ENCODE data around the gene PCDHGA7. TPM values are rescaled to one million over a fixed set of nuclear protein-coding genes. Genes with fewer than 3 reads are reported as not detected.

The PCDHGA7 gene
- total RNA-seq (1.5 and 1.8 TPM in 2 replicates), polyA plus RNA-seq (0.68 and 0.84 TPM in 2 replicates), polyA minus RNA-seq (1.6 and 2.1 TPM in 2 replicates), Bru-seq, nascent RNA (percentile 34 among the genes with signal in this experiment), BruChase-seq, experiment 1, labeled RNA remaining after a 6-hour chase (percentile 60 among the genes with signal in this experiment), BruChase-seq, experiment 2, labeled RNA remaining after a 2-hour chase (percentile 55 among the genes with signal in this experiment)
- 0.36 and 0.38 TPM in 2 replicates for polyA plus RNA-seq (2011; cell fraction: cytosol; rRNA removed)
- 1.5 and 2.1 TPM in 2 replicates for polyA plus RNA-seq (2011; cell fraction: nucleus; rRNA removed)
- polyA plus RNA-seq (2012), result 0.55 and 0.90 TPM in 2 replicates
- polyA minus RNA-seq (2011; cell fraction: cytosol; rRNA and poly(A)+ RNA removed), result not detected
- 5.0 and 6.3 TPM in 2 replicates for polyA minus RNA-seq (2011; cell fraction: nucleus; rRNA and poly(A)+ RNA removed)
- long read RNA-seq, partial matches to known transcripts, result 0 of 1 reads
- long read RNA-seq, other reads (novel, unspliced or antisense), result 0 of 1 reads

DNA sequence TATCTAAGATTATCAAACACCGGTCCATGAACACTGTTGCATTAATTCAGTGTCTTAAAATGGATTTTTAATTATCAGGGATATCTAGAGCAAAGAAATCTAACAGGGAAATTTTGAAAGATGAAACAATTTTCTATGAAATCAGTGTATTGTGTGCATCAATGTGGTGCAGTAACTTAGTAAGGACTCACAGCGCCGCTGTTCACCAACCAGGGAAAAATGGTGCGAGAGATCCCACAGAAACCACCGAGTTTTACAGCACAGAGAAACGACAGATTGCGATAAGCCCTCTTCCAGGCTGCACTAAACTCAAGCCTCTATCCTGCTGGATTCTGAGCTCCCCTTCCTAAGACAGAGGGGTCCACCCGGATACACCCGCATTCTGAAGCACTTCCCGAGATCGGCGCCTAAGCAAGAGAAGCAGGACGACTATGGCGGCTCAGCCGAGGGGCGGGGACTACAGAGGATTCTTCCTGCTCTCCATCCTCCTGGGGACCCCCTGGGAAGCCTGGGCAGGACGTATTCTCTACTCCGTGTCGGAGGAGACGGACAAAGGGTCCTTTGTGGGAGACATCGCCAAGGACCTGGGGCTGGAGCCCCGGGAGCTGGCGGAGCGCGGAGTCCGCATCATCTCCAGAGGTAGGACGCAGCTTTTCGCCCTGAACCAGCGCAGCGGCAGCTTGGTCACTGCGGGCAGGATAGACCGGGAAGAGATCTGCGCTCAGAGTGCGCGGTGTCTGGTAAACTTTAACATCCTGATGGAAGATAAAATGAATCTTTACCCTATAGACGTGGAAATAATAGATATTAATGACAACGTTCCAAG, at the start of gene PCDHGA7:
TSS of gene PCDHGA7 (plus strand) at position 274 of the 826 bp plus-strand sequence. CDS start at position 432, 158 bp downstream.
- POLR2A ChIA-PET, result no interaction called here
- no peaks in the 10 kb centered on the region for H3K79me2 ChIP-seq (ENCODE audit: control insufficient read depth, insufficient read depth, low read length)

More for the DNA sequence above, at the start of gene PCDHGA7:
- Histone ChIP-seq H3K27me3 (ENCODE audit: control insufficient read depth in 2 of 2, insufficient read depth in 2 of 2, low read length in 2 of 2) (peaks cover 29 to 61% of the 10 kb centered on the region in 2 experiments), H3K4me2 (ENCODE audit: insufficient read depth, low read length) (peak within 1 kb of the TSS; percentile 22), H2AFZ (ENCODE audit: low read depth, low read length) (peak within 1 kb of the TSS; percentile 56), H3K4me1 (ENCODE audit: control insufficient read depth, extremely low read depth, insufficient read depth, low read length) (no peaks in the 10 kb centered on the region), H3K9me1 (replicated peaks; ENCODE audit: control insufficient read depth, extremely low read depth, insufficient read depth, low read length) (no peaks in the 10 kb centered on the region), H3K27ac (ENCODE audit: insufficient read depth, low read depth, low read length) (no peak within 1 kb of the TSS), H3K9ac (replicated peaks; ENCODE audit: extremely low read depth, insufficient read depth, low read length) (no peak within 1 kb of the TSS), H3K36me3 (ENCODE audit: control insufficient read depth in 2 of 2, extremely low read depth in 1 of 2, insufficient read depth in 2 of 2, low read length in 2 of 2) (no peaks in the 10 kb centered on the region), H4K20me1 (replicated peaks; ENCODE audit: control insufficient read depth, extremely low read depth, insufficient read depth, low read length) (no peaks in the 10 kb centered on the region), H3K9me3 (replicated peaks; ENCODE audit: control insufficient read depth, insufficient read depth, low read length) (no peaks in the 10 kb centered on the region), H3K4me3 (replicated peaks in 1 of 3; ENCODE audit: insufficient read depth in 1 of 3, low read depth in 1 of 3, low read length in 3 of 3) (peak within 1 kb of the TSS in 2 of 3 experiments; percentile 11 to 39)
- BruUV-seq (replicated peaks), result no TSS peak
- intact Hi-C loops (cut with micrococcal nuclease), result no loop called here
- peak; percentile 76 for FAIRE-seq
- CTCF ChIA-PET, result interaction anchor here (0.8 to 3.6 kb wide), 12 partner anchors 9 to 185 kb away, joined by 3 to 21 read pairs (median 6); partner anchors contain the start of genes PCDHGA1, PCDHGA11, PCDHGA12 and PCDHGA2
- dilution Hi-C loops (cut with MboI; ENCODE audit: extremely low pct_ligation_motif_present, low sequenced_read_pairs), result no loop called here
- DNase-seq (ENCODE audit: low read depth, low spot score), result peak; percentile 34
- TF ChIP-seq MYC (IDR thresholded peaks at IDR 0.05; ENCODE audit: low read depth, low read length) (no peak), EZH2 (IDR thresholded peaks at IDR 0.05; ENCODE audit: borderline replicate concordance, low read depth, low read length, severe bottlenecking) (peak; percentile 44)
- TF ChIP-seq, protein P1, sequence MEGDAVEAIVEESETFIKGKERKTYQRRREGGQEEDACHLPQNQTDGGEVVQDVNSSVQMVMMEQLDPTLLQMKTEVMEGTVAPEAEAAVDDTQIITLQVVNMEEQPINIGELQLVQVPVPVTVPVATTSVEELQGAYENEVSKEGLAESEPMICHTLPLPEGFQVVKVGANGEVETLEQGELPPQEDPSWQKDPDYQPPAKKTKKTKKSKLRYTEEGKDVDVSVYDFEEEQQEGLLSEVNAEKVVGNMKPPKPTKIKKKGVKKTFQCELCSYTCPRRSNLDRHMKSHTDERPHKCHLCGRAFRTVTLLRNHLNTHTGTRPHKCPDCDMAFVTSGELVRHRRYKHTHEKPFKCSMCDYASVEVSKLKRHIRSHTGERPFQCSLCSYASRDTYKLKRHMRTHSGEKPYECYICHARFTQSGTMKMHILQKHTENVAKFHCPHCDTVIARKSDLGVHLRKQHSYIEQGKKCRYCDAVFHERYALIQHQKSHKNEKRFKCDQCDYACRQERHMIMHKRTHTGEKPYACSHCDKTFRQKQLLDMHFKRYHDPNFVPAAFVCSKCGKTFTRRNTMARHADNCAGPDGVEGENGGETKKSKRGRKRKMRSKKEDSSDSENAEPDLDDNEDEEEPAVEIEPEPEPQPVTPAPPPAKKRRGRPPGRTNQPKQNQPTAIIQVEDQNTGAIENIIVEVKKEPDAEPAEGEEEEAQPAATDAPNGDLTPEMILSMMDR (IDR thresholded peaks at IDR 0.05; ENCODE audit: extremely low read depth in 1 of 2, insufficient read depth in 1 of 2, low read depth in 1 of 2, low read length in 2 of 2), result peak; percentile 26 to 35
